Fibroblast of the conjunctiva (primary cell): ENCODE measurements around the gene RIPOR3.
"Not testable (repeated sequence)": the region's sequence is repeated elsewhere in the genome, so short reads cannot be mapped to it uniquely, and the experiment has no call there.

Experiments used
- DNase-seq: peaks from one replicate; pipeline ENCODE4 v3.0.0-alpha.2; 2010; ENCODE audit warnings: low read depth

RIPOR3 gene

DNA sequence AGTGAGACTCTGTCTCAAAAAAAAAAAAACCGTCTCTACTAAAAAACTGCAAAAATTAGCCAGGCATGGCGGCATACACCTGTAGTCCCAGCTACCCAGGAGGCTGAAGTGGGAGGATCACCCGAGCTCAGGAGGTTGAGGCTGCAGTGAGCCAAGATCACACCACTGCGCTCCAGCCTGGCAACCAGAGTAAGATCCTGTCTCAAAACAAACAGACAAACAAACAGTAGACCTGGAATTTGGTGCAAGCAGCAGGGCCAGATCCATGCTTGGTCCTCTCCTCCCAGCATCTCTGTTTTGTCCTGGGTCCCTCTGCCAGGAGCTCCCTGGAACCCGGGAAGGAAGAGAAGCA lies 11.6 kb downstream of the RIPOR3 start:
- no peak for DNase-seq

DNA sequence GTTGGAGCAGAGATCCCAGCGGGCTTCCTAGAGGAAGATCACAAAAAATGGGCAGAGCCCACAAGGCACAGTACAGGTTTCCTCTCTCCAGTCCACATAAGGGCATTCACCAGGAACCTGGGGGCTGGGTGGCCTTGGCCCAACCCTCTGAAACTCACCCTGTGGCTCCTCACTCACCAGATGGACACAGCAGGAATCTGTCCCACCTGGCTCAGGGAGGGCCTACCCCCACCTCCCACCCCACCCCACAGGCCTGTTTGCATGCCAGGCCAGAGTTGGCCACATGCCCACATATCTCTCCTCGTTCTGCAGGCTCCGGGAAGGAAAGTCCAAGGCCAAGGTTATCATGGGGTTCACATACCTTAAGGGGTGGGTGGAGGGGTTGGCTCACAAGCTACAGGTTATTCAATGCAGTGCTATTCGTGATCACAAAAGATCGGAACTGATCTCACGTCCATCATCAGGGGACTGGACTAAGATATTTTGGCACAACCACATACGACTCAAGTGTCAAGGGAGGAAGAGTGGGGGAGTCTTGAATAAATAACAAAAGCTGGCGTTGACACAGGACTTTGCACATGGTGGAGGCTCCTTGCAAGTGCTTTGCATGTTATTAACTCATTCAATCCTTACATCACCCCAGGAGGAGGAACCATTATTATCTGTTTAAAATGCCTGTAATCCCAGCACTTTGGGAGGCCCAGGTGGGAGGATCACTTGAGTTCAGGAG lies 13.0 kb downstream of the RIPOR3 start:
- no peak for DNase-seq

DNA sequence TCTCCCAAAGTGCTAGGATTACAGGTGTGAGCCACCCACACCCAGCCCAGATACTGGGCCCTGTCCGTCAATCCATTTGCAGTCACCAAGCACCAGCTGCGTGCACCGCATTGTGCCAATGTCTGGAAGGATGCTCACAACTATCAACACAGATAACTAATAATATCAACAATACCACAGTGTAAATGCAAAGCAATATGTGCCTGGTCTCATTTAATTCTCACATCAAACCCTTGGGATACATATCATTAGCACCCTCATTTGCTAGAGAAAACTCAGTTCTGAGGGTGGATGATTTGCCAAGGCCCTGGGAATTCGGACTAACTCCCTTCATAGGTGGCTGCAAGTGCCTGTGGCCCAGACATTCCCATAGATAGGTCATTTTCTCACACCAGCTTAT lies 14.5 kb downstream of the RIPOR3 start:
- no peak for DNase-seq

GRCh38 chr20:50676377-50676731 lies 15.0 kb downstream of the RIPOR3 start:
- not testable (repeated sequence) for DNase-seq

GRCh38 chr20:50675671-50676376 lies 15.5 kb downstream of the RIPOR3 start:
- no peak for DNase-seq

- DNase-seq = no peak
Observed at GRCh38 chr20:50674138-50674825, 17.1 kb downstream of the RIPOR3 start.

DNA sequence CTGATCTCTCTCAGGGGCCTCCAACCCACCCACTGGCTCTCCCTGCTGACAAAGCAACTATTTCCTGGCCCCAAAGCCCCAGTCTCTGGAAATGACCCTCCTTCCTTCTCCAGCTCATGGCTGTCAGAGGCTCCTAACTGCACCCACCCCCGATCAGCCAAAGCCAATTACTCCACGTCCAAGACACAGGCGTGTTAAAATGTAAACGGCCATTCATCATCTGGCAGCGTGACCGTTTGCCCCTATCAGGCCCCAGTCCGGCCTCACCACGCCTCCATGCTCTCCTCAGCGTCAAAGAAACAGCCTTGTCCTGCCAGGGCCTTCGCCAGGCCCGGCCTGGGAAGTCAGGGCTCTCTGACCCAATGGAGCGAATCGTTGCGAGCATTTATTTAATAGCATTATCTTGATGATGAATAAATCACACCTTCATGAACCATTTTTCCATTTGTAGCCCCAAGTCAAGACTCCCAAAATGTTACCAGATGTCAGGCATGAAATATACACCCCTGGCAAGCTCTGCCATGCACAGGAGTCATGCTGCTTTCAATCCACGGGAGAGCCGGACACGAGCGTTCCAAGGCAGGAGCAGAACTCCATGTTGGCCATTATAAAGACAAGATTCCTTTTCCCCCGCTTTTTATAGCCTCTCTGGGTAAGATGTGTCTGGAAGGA lies 17.7 kb downstream of the RIPOR3 start:
- no peak for DNase-seq

DNA sequence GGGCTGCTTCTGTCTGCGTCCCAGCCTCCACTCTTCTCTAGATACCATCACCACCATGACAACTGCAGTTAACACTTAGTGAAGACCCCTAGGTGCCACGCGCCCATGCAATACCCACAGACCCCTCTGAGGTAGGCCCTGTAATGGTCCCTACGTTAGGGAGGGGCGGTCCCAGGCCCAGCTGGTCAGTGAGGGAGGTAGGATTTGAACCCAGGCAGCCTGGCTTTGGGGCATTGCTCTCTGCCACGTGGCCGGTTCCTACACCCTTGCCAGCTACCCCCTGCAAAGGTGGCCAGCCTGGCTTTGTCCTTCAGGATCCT lies 18.2 kb downstream of the RIPOR3 start:
- no peak for DNase-seq

DNA sequence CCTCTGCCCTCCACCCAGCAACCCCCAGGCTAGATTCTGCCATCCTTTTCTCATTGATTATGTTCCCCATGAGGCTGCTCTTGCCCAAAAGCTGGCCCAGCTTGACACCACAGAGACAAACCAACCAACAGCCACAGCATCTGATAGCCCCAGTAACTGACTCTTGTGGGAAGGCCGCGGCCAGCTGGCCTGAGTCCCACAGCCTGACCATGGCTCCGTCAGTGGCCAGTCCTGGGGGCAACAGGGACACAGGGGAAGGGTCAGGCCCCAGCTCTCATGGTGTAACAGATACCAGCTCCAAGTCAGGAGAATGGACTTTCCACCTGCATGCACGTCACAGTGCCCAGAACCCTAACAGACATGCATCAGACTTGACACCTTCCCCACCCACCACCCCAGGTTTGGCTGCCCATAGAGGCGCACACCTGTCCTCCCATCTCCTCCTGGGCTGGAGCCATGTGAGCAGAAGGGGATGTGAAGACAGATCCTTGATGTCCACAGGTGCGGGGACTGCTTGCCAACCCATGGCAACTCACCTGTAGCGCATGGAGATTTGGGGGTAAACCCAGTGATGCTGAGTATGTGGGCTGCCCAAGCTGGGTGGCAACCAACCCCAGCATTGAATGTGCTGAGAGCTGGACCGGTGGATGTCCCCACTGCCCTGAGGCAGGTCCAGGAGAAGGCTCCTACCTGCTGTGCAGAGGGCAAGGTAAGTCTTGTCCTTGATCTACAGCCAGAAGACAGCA lies 18.8 kb downstream of the RIPOR3 start:
- DNase-seq = no peak

DNA sequence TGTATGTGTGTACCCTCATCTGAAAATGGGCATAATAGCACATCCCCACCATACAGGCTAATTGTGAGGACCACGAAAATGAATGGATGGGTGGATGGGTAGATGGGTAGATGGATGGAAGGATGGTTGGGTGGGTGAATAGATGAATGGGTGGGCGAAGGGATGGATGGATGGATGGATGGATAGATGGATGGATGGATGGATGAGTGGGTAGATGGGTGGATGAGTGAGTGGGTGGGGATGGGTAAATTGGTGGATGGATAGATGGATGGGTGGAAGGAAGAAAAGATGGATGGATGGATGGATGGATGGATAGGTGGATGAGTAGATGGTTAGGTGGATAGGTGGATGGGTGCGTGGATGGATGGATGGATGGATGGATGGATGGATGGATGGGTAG lies 19.7 kb downstream of the RIPOR3 start:
- no peak for DNase-seq

DNA sequence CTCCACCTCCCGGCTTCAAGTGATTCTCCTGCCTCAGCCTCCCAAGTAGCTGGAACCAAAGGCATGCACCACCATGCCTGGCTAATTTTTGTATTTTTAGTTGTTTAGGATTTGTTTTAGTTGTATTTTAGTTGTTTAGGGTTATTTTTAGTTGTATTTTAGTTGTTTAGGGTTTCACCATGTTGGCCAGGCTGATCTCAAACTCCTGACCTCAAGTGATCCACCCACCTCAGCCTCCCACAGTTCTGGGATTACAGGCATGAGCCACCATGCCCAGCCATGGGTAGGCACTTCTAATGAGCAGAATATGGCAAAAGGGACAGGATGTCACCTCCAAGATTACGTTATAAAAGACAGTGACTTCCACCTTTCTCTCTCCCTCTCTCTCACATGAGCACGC lies 20.3 kb downstream of the RIPOR3 start:
- not testable (repeated sequence) for DNase-seq

- no peak for DNase-seq
Observed at GRCh38 chr20:50670126-50670862, 21.0 kb downstream of the RIPOR3 start.

DNA sequence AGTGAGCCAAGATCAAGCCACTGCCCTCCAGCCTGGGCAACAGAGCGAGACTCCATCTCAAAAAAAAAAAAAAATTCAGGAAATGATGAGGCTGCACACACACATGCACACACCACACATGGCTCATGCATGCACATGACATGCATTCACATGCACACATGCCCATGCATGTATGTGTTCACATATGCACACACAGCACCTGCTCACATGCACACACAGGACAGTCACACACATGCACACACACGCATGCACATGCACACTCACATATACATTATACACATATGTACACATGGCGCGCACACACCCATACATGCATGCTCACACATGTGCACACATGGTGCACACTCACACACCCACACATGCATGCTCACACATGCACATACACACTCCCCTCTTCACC lies 22.5 kb downstream of the RIPOR3 start:
- no peak for DNase-seq

DNA sequence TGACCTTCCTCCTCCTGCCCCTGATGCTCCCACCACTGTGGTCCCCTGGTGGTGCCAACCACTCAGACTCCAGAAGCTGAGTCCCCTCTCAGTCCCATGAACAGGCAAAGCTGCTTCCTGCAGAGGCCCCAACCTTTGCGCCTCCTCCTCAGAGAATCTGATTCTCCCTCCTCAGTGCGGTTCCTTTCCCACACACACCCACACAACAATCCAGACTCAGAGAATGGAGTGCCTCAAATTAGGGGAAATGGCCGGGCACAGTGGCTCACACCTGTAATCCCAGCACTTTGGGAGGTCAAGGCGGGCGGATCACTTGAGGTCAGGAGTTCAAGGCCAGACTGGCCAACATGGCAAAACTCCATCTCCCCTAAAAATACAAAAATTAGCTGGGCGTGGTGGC lies 23.0 kb downstream of the RIPOR3 start:
- no peak for DNase-seq

- DNase-seq = no peak
Observed at GRCh38 chr20:50666709-50667298, 24.5 kb downstream of the RIPOR3 start.

DNA sequence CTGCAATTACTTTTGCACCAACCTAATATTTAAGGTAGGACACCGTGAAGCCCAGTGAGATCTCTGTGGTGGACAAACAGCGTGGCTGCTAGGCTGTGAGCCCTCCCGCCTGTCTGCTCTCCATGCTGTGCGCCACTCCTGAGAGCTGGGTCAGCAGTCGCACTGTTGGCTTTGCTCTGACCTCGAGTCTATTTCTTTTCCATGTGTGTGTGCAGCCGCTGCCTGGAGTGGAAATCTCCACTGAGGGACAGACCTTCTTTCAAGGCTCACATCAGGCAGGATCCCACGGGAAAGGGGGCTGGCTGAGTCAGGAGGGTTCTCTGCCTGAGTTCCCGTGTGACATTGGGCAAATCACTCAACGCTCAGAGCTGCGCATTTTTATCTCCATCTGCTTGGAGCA lies 27.1 kb downstream of the RIPOR3 start:
- no peak for DNase-seq

- DNase-seq = no peak
Observed at GRCh38 chr20:50663095-50663821, 28.1 kb downstream of the RIPOR3 start.

- DNase-seq = no peak
Observed at GRCh38 chr20:50659975-50660670, 31.2 kb downstream of the RIPOR3 start.

- no peak for DNase-seq
Observed at GRCh38 chr20:50658804-50659380, 32.5 kb downstream of the RIPOR3 start.
